GM23248 (cell line): Measurements from ENCODE around the gene JMJD1C. TPM values are rescaled to one million over a fixed set of nuclear protein-coding genes. Genes with fewer than 3 reads are reported as not detected.
"Not testable (repeated sequence)": the region's sequence is repeated elsewhere in the genome, so short reads cannot be mapped to it uniquely, and the experiment has no call there.

Source experiments
- DNase-seq: peaks from one replicate; pipeline ENCODE4 v3.0.0-alpha.2; 2015
- H2AFZ ChIP-seq: fragments of 200-600 bp; sonication (generic); 2 replicates; pipeline ENCODE4 v1.6.1; 2016; ENCODE audit warnings: antibody characterized with exemption
- H3F3A ChIP-seq: fragments of 200-600 bp; sonication (generic); 2 replicates; pipeline ENCODE4 v1.6.1; 2016; ENCODE audit warnings: mild to moderate bottlenecking, antibody characterized with exemption, mixed run types; ENCODE audit not compliant: insufficient read depth
- H3K27ac ChIP-seq: fragments of 200-600 bp; sonication (generic); 2 replicates; pipeline ENCODE4 v1.5.1; 2016; ENCODE audit warnings: mild to moderate bottlenecking
- H3K27me3 ChIP-seq: fragments of 200-600 bp; sonication (generic); replicated peaks from 2 replicates; pipeline ENCODE4 v1.6.1; 2016; ENCODE audit warnings: mild to moderate bottlenecking; ENCODE audit not compliant: insufficient read depth
- H3K36me3 ChIP-seq: fragments of 200-600 bp; sonication (generic); 2 replicates; pipeline ENCODE4 v1.6.1; 2016; ENCODE audit warnings: low read depth, mild to moderate bottlenecking
- H3K4me1 ChIP-seq: fragments of 200-600 bp; sonication (generic); 2 replicates; pipeline ENCODE4 v1.6.1; 2016; ENCODE audit warnings: mild to moderate bottlenecking; ENCODE audit not compliant: insufficient read depth
- H3K4me2 ChIP-seq: fragments of 200-600 bp; sonication (generic); one replicate; pipeline ENCODE4 v1.6.1; 2016; ENCODE audit warnings: mild to moderate bottlenecking; ENCODE audit not compliant: unreplicated experiment
- H3K4me3 ChIP-seq: fragments of 200-600 bp; sonication (generic); 2 replicates; pipeline ENCODE4 v1.5.1; 2016; ENCODE audit warnings: mild to moderate bottlenecking
- H3K79me2 ChIP-seq: fragments of 200-600 bp; sonication (generic); 2 replicates; pipeline ENCODE4 v1.6.1; 2016; ENCODE audit warnings: mild to moderate bottlenecking; ENCODE audit not compliant: insufficient read depth
- H3K9ac ChIP-seq: fragments of 200-600 bp; sonication (generic); 2 replicates; pipeline ENCODE4 v1.6.1; 2016; ENCODE audit warnings: mild to moderate bottlenecking
- H3K9me2 ChIP-seq: fragments of 200-600 bp; sonication (generic); 2 replicates; pipeline ENCODE4 v1.6.1; 2016; ENCODE audit warnings: mixed run types, mild to moderate bottlenecking, moderate library complexity; ENCODE audit not compliant: insufficient read depth
- H3K9me3 ChIP-seq: fragments of 200-600 bp; sonication (generic); one replicate; pipeline ENCODE4 v1.6.1; 2017; ENCODE audit warnings: low read depth
- H4K20me1 ChIP-seq: fragments of 200-600 bp; sonication (generic); 2 replicates; pipeline ENCODE4 v1.6.0; 2016; ENCODE audit not compliant: insufficient read depth
- EZH2 ChIP-seq: fragments of 200-600 bp; sonication (generic); IDR thresholded peaks from 2 replicates; pipeline ENCODE4 v1.6.1; 2018; ENCODE audit warnings: antibody characterized with exemption, mild to moderate bottlenecking; ENCODE audit not compliant: insufficient read depth, poor library complexity, severe bottlenecking
- EZH2phosphoT487 ChIP-seq: fragments of 200-600 bp; sonication (generic); IDR thresholded peaks from 2 replicates; pipeline ENCODE4 v1.6.1; 2018; ENCODE audit warnings: antibody characterized with exemption, moderate library complexity, mild to moderate bottlenecking, low read depth; ENCODE audit not compliant: insufficient read depth
- WGBS, 2 experiments: methylation state at CpG; one replicate each; pipeline ENCODE4 v1.1.6; 2015 to 2017; ENCODE audit warnings: low lambda C conversion rate in 2 of 2, low coverage in 1 of 2; ENCODE audit errors: missing lambda C conversion rate in 2 of 2; 5-methylcytosine and 5-hydroxymethylcytosine counted together
- in situ Hi-C: fragments of 300-500 bp; cut with MboI; formaldehyde crosslinking; loops from 2 replicates; pipeline ENCODE4 v1.15.0; 2020
- polyA plus RNA-seq: library from polyadenylated mRNA; unstranded; fragments of >200 nt; fragmentation: Nextera tagmentation; extraction: Ambion mirVana; gene quantifications from 2 replicates; pipeline ENCODE4 v1.2.1, GENCODE V29; 2016
- total RNA-seq: library from RNA; depleted of rRNA; stranded (reverse); fragments of >200 nt; shearing (Covaris generic); gene quantifications from 2 replicates; pipeline ENCODE4 v1.2.3, GENCODE V29; 2014

JMJD1C gene
- total and polyA plus RNA-seq, 2 experiments from 2014 or later, result 34.6 to 74.3 TPM

- WGBS, 2 experiments, result 34 to 42% methylated on average over 3 of the region's 3 CpGs
- Histone ChIP-seq H3F3A (peaks cover 9% of the 10 kb centered on the region), H2AFZ (no peak overlapping the region), H3K27me3 (no peaks in the 10 kb centered on the region), H3K4me1 (peaks cover 5% of the 10 kb centered on the region), H3K9ac (no peak overlapping the region), H3K4me3 (no peak overlapping the region), H3K4me2 (no peak overlapping the region), H3K27ac (no peak overlapping the region), H3K79me2 (peaks cover 99% of the 10 kb centered on the region), H3K36me3 (no peaks in the 10 kb centered on the region), H3K9me3 (no peaks in the 10 kb centered on the region), H4K20me1 (peaks cover 12% of the 10 kb centered on the region; the same call in 1 of the 2 replicates), H3K9me2 (no peaks in the 10 kb centered on the region)
- TF ChIP-seq EZH2phosphoT487 (no peak), EZH2 (no peak)
- in situ Hi-C loops, result no loop called here
- no peak for DNase-seq
Observed at GRCh38 chr10:63304146-63304545, 161.6 kb downstream of the JMJD1C start.

DNA sequence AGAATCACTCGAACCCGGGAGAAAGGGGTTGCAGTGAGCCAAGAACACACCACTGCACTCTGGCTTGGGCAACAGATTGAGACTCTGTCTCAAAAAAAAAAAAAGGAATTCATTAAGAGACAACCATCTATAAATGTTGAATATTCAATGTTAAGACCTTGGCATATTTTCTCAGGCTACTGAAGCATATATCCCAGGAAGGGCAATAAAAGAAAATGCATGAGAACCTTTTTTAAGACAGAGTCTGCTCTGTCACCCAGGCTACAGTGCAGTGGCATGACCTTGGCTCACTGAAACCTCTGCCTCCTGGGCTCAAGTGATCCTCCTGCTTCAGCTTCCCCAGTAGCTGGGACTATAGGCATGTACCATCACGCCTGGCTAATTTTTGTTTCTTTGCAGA is 165.0 kb downstream of the JMJD1C start:
- no peak overlapping the region for H2AFZ ChIP-seq
- no peaks in the 10 kb centered on the region for H3K27me3 ChIP-seq
- H3K9me3 ChIP-seq, result no peaks in the 10 kb centered on the region
- no peak overlapping the region for H3K9ac ChIP-seq
- peaks cover 4% of the 10 kb centered on the region; the same call in 1 of the 2 replicates for H4K20me1 ChIP-seq
- no peak overlapping the region for H3K27ac ChIP-seq
- peaks cover 9% of the 10 kb centered on the region for H3F3A ChIP-seq
- peaks cover 5% of the 10 kb centered on the region for H3K4me1 ChIP-seq
- H3K36me3 ChIP-seq, result no peaks in the 10 kb centered on the region
- in situ Hi-C loops, result no loop called here
- H3K4me3 ChIP-seq, result no peak overlapping the region
- H3K9me2 ChIP-seq, result no peaks in the 10 kb centered on the region
- H3K4me2 ChIP-seq, result no peak overlapping the region
- 94 to 95% methylated on average over 3 of the region's 3 CpGs for whole genome bisulfite sequencing, 2 experiments
- peaks cover 98% of the 10 kb centered on the region for H3K79me2 ChIP-seq
- TF ChIP-seq EZH2, result no peak
- TF ChIP-seq EZH2phosphoT487, result no peak
- no peak for DNase-seq

DNA sequence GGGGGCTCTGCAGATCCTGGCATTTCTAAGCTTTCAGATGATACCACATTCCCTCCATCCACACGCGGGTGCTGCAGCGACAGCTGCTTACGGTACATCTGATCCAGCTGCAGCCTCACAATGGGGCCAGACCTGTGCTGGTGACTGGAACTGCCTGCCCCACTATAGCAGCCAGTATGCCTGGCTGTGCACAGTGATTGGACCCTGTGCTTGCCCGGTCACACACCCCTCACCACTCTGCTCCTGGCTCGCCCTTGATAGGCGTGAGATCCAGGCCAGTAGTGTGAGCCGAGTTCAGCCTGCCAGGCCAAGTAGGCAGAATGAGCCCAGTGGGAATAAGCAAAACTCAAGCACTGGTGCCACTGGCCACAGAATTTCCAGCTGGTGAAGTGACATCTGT is 167.8 kb downstream of the JMJD1C start:
- no peak overlapping the region for H3K27ac ChIP-seq
- no peaks in the 10 kb centered on the region for H3K9me3 ChIP-seq
- peaks cover 4% of the 10 kb centered on the region; the same call in 1 of the 2 replicates for H4K20me1 ChIP-seq
- H3K4me2 ChIP-seq, result no peak overlapping the region
- no peak overlapping the region for H2AFZ ChIP-seq
- H3K27me3 ChIP-seq, result no peaks in the 10 kb centered on the region
- no peak overlapping the region for H3K4me3 ChIP-seq
- no peaks in the 10 kb centered on the region for H3K9me2 ChIP-seq
- in situ Hi-C loops, result no loop called here
- H3K4me1 ChIP-seq, result peaks cover 4% of the 10 kb centered on the region
- TF ChIP-seq EZH2 (no peak), EZH2phosphoT487 (no peak)
- DNase-seq, result no peak
- H3K9ac ChIP-seq, result no peak overlapping the region
- no peaks in the 10 kb centered on the region for H3K36me3 ChIP-seq
- peaks cover 97% of the 10 kb centered on the region for H3K79me2 ChIP-seq
- peaks cover 7% of the 10 kb centered on the region for H3F3A ChIP-seq
- 96 to 99% methylated on average over 8 of the region's 8 CpGs for WGBS, 2 experiments

GRCh38 chr10:63294781-63295180 is 171.0 kb downstream of the JMJD1C start:
- Histone ChIP-seq H3K4me2 (no peak overlapping the region), H4K20me1 (peaks cover 1% of the 10 kb centered on the region; the same call in 1 of the 2 replicates), H3K79me2 (peaks cover 95% of the 10 kb centered on the region), H3K4me1 (no peaks in the 10 kb centered on the region; the same call in 1 of the 2 replicates), H3K9ac (no peak overlapping the region), H3K27ac (no peak overlapping the region), H3K9me3 (no peaks in the 10 kb centered on the region), H3K4me3 (no peak overlapping the region), H3F3A (no peaks in the 10 kb centered on the region), H3K9me2 (no peaks in the 10 kb centered on the region), H3K27me3 (no peaks in the 10 kb centered on the region), H2AFZ (no peak overlapping the region), H3K36me3 (no peaks in the 10 kb centered on the region)
- in situ Hi-C loops, result no loop called here
- DNase-seq, result no peak
- TF ChIP-seq EZH2, result no peak
- TF ChIP-seq EZH2phosphoT487, result no peak
- WGBS, 2 experiments, result 93 to 100% methylated on average over 2 of the region's 2 CpGs

- in situ Hi-C loops, DNase-seq: not testable (repeated sequence)
Observed at GRCh38 chr10:63292847-63293246, 172.9 kb downstream of the JMJD1C start.

More at GRCh38 chr10:63292847-63293246, 172.9 kb downstream of the JMJD1C start:
- H3K4me3 ChIP-seq, H3K4me2 ChIP-seq, H2AFZ ChIP-seq, H3K9ac ChIP-seq, H3K27me3 ChIP-seq, H4K20me1 ChIP-seq, H3K9me3 ChIP-seq, H3F3A ChIP-seq, H3K36me3 ChIP-seq, H3K9me2 ChIP-seq, H3K27ac ChIP-seq, H3K4me1 ChIP-seq: not testable (repeated sequence)
- WGBS, 2 experiments, result 98 to 99% methylated on average over 4 of the region's 4 CpGs
- peaks cover 93% of the 10 kb centered on the region for H3K79me2 ChIP-seq
